Mesothelial cell of epicardium (in vitro differentiated cells): Measurements from ENCODE around the gene GNAI2. TPM values are rescaled to one million over a fixed set of nuclear protein-coding genes. Genes with fewer than 3 reads are reported as not detected.
"Not testable (repeated sequence)": the region's sequence is repeated elsewhere in the genome, so short reads cannot be mapped to it uniquely, and the experiment has no call there.

Experiments
- DNase-seq, 2 experiments: peaks; one replicate each; pipeline ENCODE4 v3.0.0; 2021; ENCODE audit warnings: low spot score in 2 of 2; ENCODE audit not compliant: unreplicated experiment in 2 of 2
- H3K27ac Mint-ChIP-seq: 2 replicates; pipeline ENCODE4 v1.8.0; 2021; ENCODE audit warnings: mixed read lengths
- H3K27me3 Mint-ChIP-seq: 2 replicates; pipeline ENCODE4 v1.8.0; 2021; ENCODE audit warnings: low read depth, mixed read lengths
- H3K36me3 Mint-ChIP-seq: 2 replicates; pipeline ENCODE4 v1.8.0; 2021; ENCODE audit warnings: mixed read lengths
- H3K4me1 Mint-ChIP-seq: 2 replicates; pipeline ENCODE4 v1.8.0; 2021; ENCODE audit warnings: mixed read lengths
- H3K4me3 Mint-ChIP-seq: 2 replicates; pipeline ENCODE4 v1.8.0; 2021; ENCODE audit warnings: mild to moderate bottlenecking, moderate library complexity, mixed read lengths
- H3K9me3 Mint-ChIP-seq: 2 replicates; pipeline ENCODE4 v1.8.0; 2021; ENCODE audit warnings: mixed read lengths
- CTCF ChIP-seq: fragments of 200-600 bp; sonication (generic); IDR thresholded peaks from one replicate; pipeline ENCODE4 v1.5.0; 2021; ENCODE audit warnings: antibody characterized with exemption; ENCODE audit not compliant: unreplicated experiment
- total RNA-seq: library from RNA; stranded (reverse); gene quantifications from 3 replicates; pipeline ENCODE4 v1.2.1, GENCODE V29; 2021

The GNAI2 gene
- total RNA-seq, 1 donor from 2014 or later, result 156 TPM

GRCh38 chr3:50276762-50277101 lies 40.7 kb downstream of the GNAI2 start:
- H3K27me3 Mint-ChIP-seq, result peaks cover 29% of the 10 kb centered on the region
- no peak overlapping the region for H3K4me3 Mint-ChIP-seq

GRCh38 chr3:50278123-50278879 lies 42.3 kb downstream of the GNAI2 start:
- DNase-seq, result no peak
- Mint-ChIP-seq H3K27ac (no peak overlapping the region), H3K27me3 (peaks cover 25% of the 10 kb centered on the region), H3K4me3 (no peak overlapping the region), H3K9me3 (no peaks in the 10 kb centered on the region), H3K36me3 (peaks cover 13% of the 10 kb centered on the region), H3K4me1 (peaks cover 5% of the 10 kb centered on the region)
- TF ChIP-seq CTCF, result no peak

More at GRCh38 chr3:50276762-50277101, 40.7 kb downstream of the GNAI2 start:
- DNase-seq, result no peak
- peaks cover 15% of the 10 kb centered on the region for H3K36me3 Mint-ChIP-seq
- TF ChIP-seq CTCF, result no peak
- peaks cover 13% of the 10 kb centered on the region for H3K4me1 Mint-ChIP-seq
- H3K27ac Mint-ChIP-seq, result no peak overlapping the region
- H3K9me3 Mint-ChIP-seq, result no peaks in the 10 kb centered on the region

GRCh38 chr3:50278880-50279224 lies 42.8 kb downstream of the GNAI2 start, which contains the start of gene LSMEM2:
Gene LSMEM2, plus strand, starts transcription at chr3:50279087. Its CDS starts 27 bp downstream, at chr3:50279114.
- Mint-ChIP-seq H3K4me3 (no peak within 1 kb of the TSS), H3K27me3 (peaks cover 23% of the 10 kb centered on the region), H3K9me3 (no peaks in the 10 kb centered on the region), H3K27ac (no peak within 1 kb of the TSS), H3K4me1 (peaks cover 4% of the 10 kb centered on the region), H3K36me3 (peaks cover 13% of the 10 kb centered on the region)
- TF ChIP-seq CTCF, result no peak
- no peak for DNase-seq

GRCh38 chr3:50279255-50280016 lies 43.4 kb downstream of the GNAI2 start:
- DNase-seq, result no peak
- H3K27me3 Mint-ChIP-seq, result peaks cover 17% of the 10 kb centered on the region
- no peaks in the 10 kb centered on the region for H3K9me3 Mint-ChIP-seq
- no peak for TF ChIP-seq CTCF
- H3K4me1 Mint-ChIP-seq, result no peaks in the 10 kb centered on the region
- no peak overlapping the region for H3K4me3 Mint-ChIP-seq
- no peak overlapping the region for H3K27ac Mint-ChIP-seq
- peaks cover 9% of the 10 kb centered on the region for H3K36me3 Mint-ChIP-seq

- H3K4me3 Mint-ChIP-seq, H3K27me3 Mint-ChIP-seq, H3K4me1 Mint-ChIP-seq, H3K9me3 Mint-ChIP-seq, DNase-seq, H3K27ac Mint-ChIP-seq, H3K36me3 Mint-ChIP-seq: not testable (repeated sequence)
These were observed 48.1 kb downstream of the GNAI2 start for GRCh38 chr3:50284121-50284520.
